ENCODE data around the gene EXOC1. TPM values are rescaled to one million over a fixed set of nuclear protein-coding genes. Genes with fewer than 3 reads are reported as not detected.
"Not testable (repeated sequence)": the region's sequence is repeated elsewhere in the genome, so short reads cannot be mapped to it uniquely, and the experiment has no call there.

Gene EXOC1
- total RNA-seq, 2 donors from 2014 or later = 24.8 to 39.4 TPM

DNA sequence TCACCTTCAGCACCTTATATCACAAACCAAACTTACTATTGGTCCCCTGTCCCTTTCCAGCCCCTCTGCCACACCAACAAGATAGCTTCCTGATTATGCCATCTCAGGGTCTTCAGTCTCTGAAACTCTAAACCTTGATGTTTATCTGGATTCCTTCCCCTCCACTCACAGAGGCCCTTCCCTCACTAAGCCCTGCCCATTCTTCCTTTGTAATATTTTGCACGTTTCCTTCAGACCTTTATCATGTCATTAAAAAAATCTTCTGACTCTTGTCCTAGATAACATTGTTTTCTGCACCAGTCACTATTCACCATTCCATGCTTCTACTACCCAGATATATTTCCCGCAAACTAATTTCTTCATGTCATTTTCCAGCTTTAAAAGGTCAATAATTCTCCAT is 77.6 kb downstream of the EXOC1 start:
- TF ChIP-seq POLR2AphosphoS5 (IDR thresholded peaks at IDR 0.05) (no peak), POLR2A (IDR thresholded peaks at IDR 0.05) (no peak)
- TF ChIP-seq, protein P1, sequence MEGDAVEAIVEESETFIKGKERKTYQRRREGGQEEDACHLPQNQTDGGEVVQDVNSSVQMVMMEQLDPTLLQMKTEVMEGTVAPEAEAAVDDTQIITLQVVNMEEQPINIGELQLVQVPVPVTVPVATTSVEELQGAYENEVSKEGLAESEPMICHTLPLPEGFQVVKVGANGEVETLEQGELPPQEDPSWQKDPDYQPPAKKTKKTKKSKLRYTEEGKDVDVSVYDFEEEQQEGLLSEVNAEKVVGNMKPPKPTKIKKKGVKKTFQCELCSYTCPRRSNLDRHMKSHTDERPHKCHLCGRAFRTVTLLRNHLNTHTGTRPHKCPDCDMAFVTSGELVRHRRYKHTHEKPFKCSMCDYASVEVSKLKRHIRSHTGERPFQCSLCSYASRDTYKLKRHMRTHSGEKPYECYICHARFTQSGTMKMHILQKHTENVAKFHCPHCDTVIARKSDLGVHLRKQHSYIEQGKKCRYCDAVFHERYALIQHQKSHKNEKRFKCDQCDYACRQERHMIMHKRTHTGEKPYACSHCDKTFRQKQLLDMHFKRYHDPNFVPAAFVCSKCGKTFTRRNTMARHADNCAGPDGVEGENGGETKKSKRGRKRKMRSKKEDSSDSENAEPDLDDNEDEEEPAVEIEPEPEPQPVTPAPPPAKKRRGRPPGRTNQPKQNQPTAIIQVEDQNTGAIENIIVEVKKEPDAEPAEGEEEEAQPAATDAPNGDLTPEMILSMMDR (IDR thresholded peaks at IDR 0.05) = no peak
- Histone ChIP-seq H3K4me1 (replicated peaks) (no peaks in the 10 kb centered on the region), H3K4me3 (no peak overlapping the region), H3K36me3 (no peaks in the 10 kb centered on the region), H3K9me3 (no peaks in the 10 kb centered on the region), H3K27me3 (replicated peaks; ENCODE audit: insufficient read depth) (no peaks in the 10 kb centered on the region), H3K27ac (no peak overlapping the region)
- 58% methylated on average over 2 of the region's 2 CpGs for WGBS
- intact Hi-C loops (cut with DNase I) = no loop called here
- no peak for DNase-seq (ENCODE audit: low spot score)

DNA sequence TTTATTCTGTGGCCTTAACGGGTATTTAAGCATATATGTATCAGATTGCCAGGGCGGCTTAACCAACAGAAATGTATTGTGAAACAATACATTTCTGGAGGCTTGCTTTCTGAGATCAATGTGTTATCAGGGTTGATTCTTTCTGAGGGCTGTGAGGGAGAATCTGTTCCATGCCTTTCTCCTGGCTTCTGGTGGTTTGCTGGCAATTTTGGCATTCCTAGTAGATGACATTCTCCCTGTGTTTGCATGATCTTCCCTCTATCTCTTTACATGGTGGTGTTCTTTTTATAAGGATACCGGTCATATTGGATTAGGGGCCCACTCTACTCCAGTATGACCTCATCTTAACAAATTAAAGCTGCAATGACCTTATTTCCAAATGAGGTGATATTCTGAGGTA is 78.4 kb downstream of the EXOC1 start:
- H3K27me3 ChIP-seq (replicated peaks; ENCODE audit: insufficient read depth) = no peaks in the 10 kb centered on the region
- no peaks in the 10 kb centered on the region for H3K9me3 ChIP-seq
- no peak for DNase-seq (ENCODE audit: low spot score)
- H3K4me1 ChIP-seq (replicated peaks) = no peaks in the 10 kb centered on the region
- 58% methylated on average over 3 of the region's 3 CpGs for WGBS
- intact Hi-C loops (cut with DNase I) = no loop called here
- no peak overlapping the region for H3K4me3 ChIP-seq
- H3K27ac ChIP-seq = no peak overlapping the region
- TF ChIP-seq, protein P1 (IDR thresholded peaks at IDR 0.05) = no peak
- no peak for TF ChIP-seq POLR2A (IDR thresholded peaks at IDR 0.05)
- TF ChIP-seq POLR2AphosphoS5 (IDR thresholded peaks at IDR 0.05) = no peak
- H3K36me3 ChIP-seq = no peaks in the 10 kb centered on the region

DNA sequence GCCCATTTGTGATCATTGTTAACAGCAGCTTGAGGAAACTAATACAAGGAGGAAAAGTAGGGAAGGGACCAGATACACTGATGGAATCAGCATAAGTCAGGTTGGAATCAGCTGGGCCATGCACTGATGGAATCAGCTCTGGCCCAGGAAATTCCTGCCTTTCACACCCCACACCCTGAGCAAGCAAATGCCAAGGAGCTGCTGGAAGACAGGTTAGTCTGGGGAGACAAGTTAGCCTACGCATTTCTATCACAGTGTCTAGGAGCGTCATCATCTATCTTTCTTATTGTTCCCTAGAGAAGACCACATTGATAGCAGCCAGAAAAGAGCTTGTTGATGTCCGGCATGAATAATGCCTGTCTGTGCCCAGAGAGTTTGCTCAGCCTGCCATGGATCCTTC is 79.1 kb downstream of the EXOC1 start:
- Histone ChIP-seq H3K4me1 (replicated peaks) (no peaks in the 10 kb centered on the region), H3K27ac (no peak overlapping the region), H3K4me3 (no peak overlapping the region), H3K36me3 (no peaks in the 10 kb centered on the region), H3K27me3 (replicated peaks; ENCODE audit: insufficient read depth) (no peaks in the 10 kb centered on the region), H3K9me3 (no peaks in the 10 kb centered on the region)
- 58% methylated on average over 3 of the region's 3 CpGs for WGBS
- TF ChIP-seq POLR2A (IDR thresholded peaks at IDR 0.05) = no peak
- no peak for TF ChIP-seq POLR2AphosphoS5 (IDR thresholded peaks at IDR 0.05)
- TF ChIP-seq, protein P1 (IDR thresholded peaks at IDR 0.05) = no peak
- intact Hi-C loops (cut with DNase I) = no loop called here
- DNase-seq (ENCODE audit: low spot score) = no peak

DNA sequence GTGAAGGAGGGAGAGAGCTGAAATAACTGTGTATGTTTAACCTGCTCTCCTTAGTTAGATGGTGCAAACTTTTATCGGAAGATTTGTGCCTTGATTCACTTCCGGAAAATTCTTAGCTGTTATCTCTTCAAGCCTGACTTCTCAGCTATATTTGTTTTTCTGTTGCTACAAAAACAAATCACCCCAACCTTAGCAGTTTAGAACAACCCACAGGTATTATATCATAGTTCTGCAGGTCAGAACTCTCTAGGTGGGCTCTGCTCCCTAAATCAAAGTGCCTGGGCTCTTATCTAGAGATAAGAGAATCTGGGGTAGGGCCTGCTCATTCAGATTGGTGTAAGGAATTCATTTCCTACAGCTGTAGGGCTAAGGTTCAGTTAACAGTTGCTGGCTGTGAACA is 80.2 kb downstream of the EXOC1 start:
- no peak for DNase-seq (ENCODE audit: low spot score)
- H3K4me3 ChIP-seq = no peak overlapping the region
- no peak overlapping the region for H3K27ac ChIP-seq
- H3K9me3 ChIP-seq = no peaks in the 10 kb centered on the region
- WGBS = 68% methylated on average over 2 of the region's 2 CpGs
- no peaks in the 10 kb centered on the region for H3K4me1 ChIP-seq (replicated peaks)
- no peaks in the 10 kb centered on the region for H3K27me3 ChIP-seq (replicated peaks; ENCODE audit: insufficient read depth)
- H3K36me3 ChIP-seq = no peaks in the 10 kb centered on the region
- TF ChIP-seq POLR2A (IDR thresholded peaks at IDR 0.05) (no peak), POLR2AphosphoS5 (IDR thresholded peaks at IDR 0.05) (no peak)
- intact Hi-C loops (cut with DNase I) = no loop called here

DNA sequence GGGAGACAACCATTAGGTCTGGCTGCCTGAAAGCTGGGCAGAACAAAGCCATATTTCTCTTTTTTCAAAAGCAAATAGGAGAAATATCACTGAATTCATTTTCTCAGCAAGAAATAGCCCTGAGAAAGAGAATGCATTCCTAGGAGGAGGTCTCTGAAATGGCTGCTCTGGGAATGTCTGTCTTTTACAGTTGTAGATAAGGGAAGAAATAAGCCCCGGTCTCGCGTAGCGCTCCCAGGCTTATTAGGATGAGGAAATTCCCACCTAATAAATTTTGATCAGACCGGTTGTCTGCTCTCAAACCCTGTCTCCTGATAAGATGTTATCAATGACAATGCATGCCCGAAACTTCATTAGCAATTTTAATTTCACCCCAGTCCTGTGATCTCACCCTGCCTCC is 82.5 kb downstream of the EXOC1 start:
- 91% methylated on average over 6 of the region's 6 CpGs for WGBS
- H3K27me3 ChIP-seq (replicated peaks; ENCODE audit: insufficient read depth); DNase-seq (ENCODE audit: low spot score); H3K27ac ChIP-seq; intact Hi-C loops (cut with DNase I); H3K36me3 ChIP-seq; H3K9me3 ChIP-seq; H3K4me1 ChIP-seq (replicated peaks); H3K4me3 ChIP-seq: not testable (repeated sequence)

DNA sequence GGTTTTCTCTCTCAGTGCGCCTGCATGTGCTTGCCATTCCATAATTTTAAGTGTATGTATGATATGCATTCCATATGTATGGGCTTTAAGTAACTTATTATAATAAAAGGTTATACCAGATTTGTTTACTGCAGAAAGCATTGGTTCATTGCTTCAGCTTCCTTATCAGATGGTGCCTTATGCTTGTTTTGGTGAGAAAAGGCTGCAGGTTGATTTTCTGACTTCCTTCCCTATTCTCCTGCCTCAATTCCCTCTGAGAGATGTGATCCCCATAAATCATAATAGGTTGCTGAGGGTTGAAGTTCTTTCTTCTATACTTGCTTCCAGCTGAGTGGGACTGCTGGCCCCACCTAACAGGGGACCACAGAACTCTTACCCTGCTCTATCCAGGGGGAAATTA is 85.0 kb downstream of the EXOC1 start:
- intact Hi-C loops (cut with DNase I) = no loop called here
- Histone ChIP-seq H3K27me3 (replicated peaks; ENCODE audit: insufficient read depth) (no peaks in the 10 kb centered on the region), H3K4me1 (replicated peaks) (no peaks in the 10 kb centered on the region), H3K36me3 (no peaks in the 10 kb centered on the region), H3K27ac (no peak overlapping the region), H3K9me3 (no peaks in the 10 kb centered on the region), H3K4me3 (no peak overlapping the region)
- 95% methylated on average over 1 of the region's 1 CpG for WGBS
- no peak for TF ChIP-seq POLR2AphosphoS5 (IDR thresholded peaks at IDR 0.05)
- TF ChIP-seq POLR2A (IDR thresholded peaks at IDR 0.05) = no peak
- TF ChIP-seq, protein P1 (IDR thresholded peaks at IDR 0.05) = no peak
- no peak for DNase-seq (ENCODE audit: low spot score)

Measured in prostate gland (tissue), 2 donors.